Activated T-helper 1 cell treated with anti-CD3 and anti-CD28 coated beads, Interleukin-12 subunit alpha, Interleukin-12 subunit beta, Interleukin-2, Interleukin-4 antibody, amounts not matched to agents 30 ng/mL and 10 ng/mL and 1 ng/mL, durations not matched to agents 14 hours and 24 hours and 36 hours (primary cell): ENCODE results near the gene USP47. TPM values are rescaled to one million over a fixed set of nuclear protein-coding genes. Genes with fewer than 3 reads are reported as not detected.

ENCODE experiments used
- DNase-seq: peaks from one replicate; pipeline ENCODE4 v3.0.0; 2021; ENCODE audit warnings: low spot score
- H3K27ac Mint-ChIP-seq: one replicate; pipeline ENCODE4 v1.8.0; 2021; ENCODE audit warnings: mild to moderate bottlenecking, mixed read lengths
- H3K27me3 Mint-ChIP-seq: one replicate; pipeline ENCODE4 v1.8.0; 2022; ENCODE audit warnings: mild to moderate bottlenecking, moderate library complexity, mixed read lengths; ENCODE audit not compliant: insufficient read depth
- H3K36me3 Mint-ChIP-seq: one replicate; pipeline ENCODE4 v1.8.0; 2021; ENCODE audit warnings: low read depth, mixed read lengths
- H3K4me1 Mint-ChIP-seq: one replicate; pipeline ENCODE4 v1.8.0; 2021; ENCODE audit warnings: low read depth, mixed read lengths
- H3K4me3 Mint-ChIP-seq: one replicate; pipeline ENCODE4 v1.8.0; 2021; ENCODE audit warnings: mild to moderate bottlenecking, moderate library complexity, mixed read lengths
- H3K9me3 Mint-ChIP-seq: one replicate; pipeline ENCODE4 v1.8.0; 2021; ENCODE audit warnings: mixed read lengths
- intact Hi-C: fragments of 100-400 bp; cut with micrococcal nuclease; formaldehyde crosslinking; loops from one replicate; pipeline ENCODE4 v1.15.1; 2024
- total RNA-seq: library from RNA; stranded (reverse); gene quantifications from 2 replicates; pipeline ENCODE4 v1.2.3, GENCODE V29; 2022

Gene USP47
- total RNA-seq, 1 donor from 2014 or later: 52.0 TPM

DNA sequence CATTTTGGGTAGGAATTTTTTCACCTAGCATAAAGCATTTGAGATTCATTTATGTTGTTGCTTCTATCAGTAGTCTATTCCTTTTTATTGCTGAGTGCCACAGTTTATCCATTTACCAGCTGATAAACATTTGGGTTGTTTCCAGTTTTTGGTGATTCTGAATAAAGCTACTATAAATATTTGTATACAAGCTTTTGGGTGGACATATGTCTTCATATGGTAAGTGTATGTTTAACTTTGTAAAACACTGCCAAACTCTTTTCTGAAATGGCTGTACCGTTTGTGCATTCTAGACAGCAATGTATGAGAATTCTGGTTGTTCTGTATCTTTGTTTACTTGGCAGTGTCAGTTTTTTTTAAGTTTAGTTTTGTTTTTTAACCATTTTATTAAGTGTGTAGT is 16.9 kb downstream of the USP47 start:
- Mint-ChIP-seq H3K27ac (no peak overlapping the region), H3K36me3 (no peaks in the 10 kb centered on the region), H3K4me3 (no peak overlapping the region), H3K27me3 (no peaks in the 10 kb centered on the region), H3K4me1 (peaks cover 30% of the 10 kb centered on the region), H3K9me3 (no peaks in the 10 kb centered on the region)
- no peak for DNase-seq
- intact Hi-C loops: no loop called here

DNA sequence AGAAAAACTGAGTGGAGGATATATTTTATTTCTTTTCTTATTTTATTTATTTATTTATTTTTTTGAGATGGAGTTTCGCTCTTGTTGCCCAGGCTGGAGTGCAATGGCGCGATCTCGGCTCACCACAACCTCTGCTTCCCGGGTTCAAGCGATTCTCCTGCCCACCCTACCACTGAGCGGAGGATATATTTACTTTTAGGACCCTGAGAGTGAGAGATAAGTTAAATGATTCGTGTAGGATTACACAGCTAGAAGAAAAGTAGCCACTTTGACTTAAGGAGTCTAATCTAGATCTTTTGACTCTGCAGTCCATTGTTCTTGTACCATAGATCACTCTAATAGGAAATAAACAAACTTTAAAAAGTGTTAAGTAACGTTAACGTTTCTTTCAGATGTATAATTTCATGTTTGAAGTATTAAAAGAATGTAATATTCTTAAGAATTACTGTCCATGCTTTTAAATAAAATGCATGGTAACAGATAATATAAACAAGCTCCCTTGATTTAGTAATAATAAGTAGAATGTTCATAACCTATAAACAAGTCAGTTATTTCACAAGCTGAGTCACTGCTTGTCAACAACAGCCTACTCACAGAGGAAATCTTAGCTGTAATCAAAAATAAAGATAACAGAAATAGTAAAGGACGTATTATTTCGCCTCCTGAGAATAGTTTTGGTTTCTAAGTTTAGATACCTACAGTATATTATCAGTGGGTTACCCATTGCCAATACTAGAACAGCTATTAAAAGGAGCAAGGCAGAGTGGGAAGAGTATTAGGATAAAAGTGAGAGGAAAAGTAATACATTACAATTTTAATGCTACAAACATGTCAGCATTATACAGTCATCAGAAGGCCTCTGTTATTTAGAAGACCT is 18.6 kb downstream of the USP47 start:
- Mint-ChIP-seq H3K4me3 (no peak overlapping the region), H3K27ac (no peak overlapping the region), H3K36me3 (no peaks in the 10 kb centered on the region), H3K4me1 (peaks cover 42% of the 10 kb centered on the region), H3K27me3 (no peaks in the 10 kb centered on the region), H3K9me3 (no peaks in the 10 kb centered on the region)
- no peak for DNase-seq
- intact Hi-C loops: no loop called here

DNA sequence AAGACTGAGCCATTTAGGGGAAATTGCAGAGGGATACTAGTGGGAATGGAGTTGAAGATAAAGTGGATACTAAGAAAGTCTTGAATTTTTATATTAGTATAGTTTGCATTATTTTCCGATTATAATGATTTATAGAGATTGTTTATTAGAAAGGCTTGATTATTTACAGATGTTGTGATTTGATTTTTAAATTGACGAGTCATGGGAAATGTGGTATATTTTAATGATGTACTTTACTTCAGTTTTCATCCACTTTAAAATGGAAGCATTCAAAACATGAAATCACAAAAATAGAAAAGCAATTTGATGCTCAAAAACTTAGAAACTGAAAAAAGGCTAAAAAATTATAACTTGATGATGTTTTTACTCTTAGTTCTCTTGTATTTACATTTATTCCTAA is 21.2 kb downstream of the USP47 start:
- peaks cover 4% of the 10 kb centered on the region for H3K36me3 Mint-ChIP-seq
- no peak overlapping the region for H3K27ac Mint-ChIP-seq
- H3K9me3 Mint-ChIP-seq: no peaks in the 10 kb centered on the region
- DNase-seq: no peak
- peaks cover 38% of the 10 kb centered on the region for H3K4me1 Mint-ChIP-seq
- no peak overlapping the region for H3K4me3 Mint-ChIP-seq
- H3K27me3 Mint-ChIP-seq: no peaks in the 10 kb centered on the region
- intact Hi-C loops: no loop called here

DNA sequence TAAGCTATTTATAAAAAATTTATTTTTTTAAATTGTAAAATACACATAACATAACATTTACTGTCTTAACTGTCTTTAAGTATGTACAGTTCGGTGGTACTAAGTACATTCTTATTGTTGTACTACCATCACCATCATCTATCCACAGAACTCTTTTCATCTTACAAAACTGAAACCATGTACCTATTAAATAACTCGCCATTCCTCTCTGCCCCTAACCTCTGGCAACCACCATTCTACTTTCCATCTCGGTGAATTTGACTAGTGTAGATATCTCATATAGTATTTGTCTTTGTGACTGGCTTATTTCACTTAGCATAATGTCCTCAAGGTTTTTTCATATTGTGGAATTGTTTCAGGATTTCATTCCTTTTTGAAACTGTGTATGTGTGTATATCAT is 22.6 kb downstream of the USP47 start:
- intact Hi-C loops: no loop called here
- no peaks in the 10 kb centered on the region for H3K27me3 Mint-ChIP-seq
- no peak for DNase-seq
- no peaks in the 10 kb centered on the region for H3K9me3 Mint-ChIP-seq
- peaks cover 4% of the 10 kb centered on the region for H3K36me3 Mint-ChIP-seq
- no peak overlapping the region for H3K4me3 Mint-ChIP-seq
- H3K4me1 Mint-ChIP-seq: peaks cover 33% of the 10 kb centered on the region
- no peak overlapping the region for H3K27ac Mint-ChIP-seq

DNA sequence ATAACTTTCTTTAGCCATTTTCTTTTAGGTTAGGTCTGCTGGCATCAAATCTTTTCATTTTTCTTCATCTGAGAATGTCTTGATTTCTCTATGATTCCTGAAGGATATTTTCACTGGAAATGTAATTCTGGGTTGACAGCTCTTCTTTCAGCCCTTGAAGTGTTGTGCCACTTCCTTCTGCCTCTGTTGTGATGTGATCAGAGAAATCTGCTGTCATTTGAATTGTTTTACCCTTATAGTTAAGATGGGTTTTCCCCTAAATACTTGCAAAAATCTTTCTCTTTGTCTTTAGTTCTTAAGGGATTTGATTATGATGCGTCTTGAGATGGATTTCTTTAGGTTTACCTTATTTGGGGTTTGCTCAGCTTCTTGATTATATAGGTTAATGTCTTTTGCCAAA is 23.0 kb downstream of the USP47 start:
- DNase-seq: no peak
- Mint-ChIP-seq H3K4me1 (peaks cover 33% of the 10 kb centered on the region), H3K36me3 (peaks cover 4% of the 10 kb centered on the region), H3K4me3 (no peak overlapping the region), H3K27ac (no peak overlapping the region), H3K27me3 (no peaks in the 10 kb centered on the region), H3K9me3 (no peaks in the 10 kb centered on the region)
- intact Hi-C loops: no loop called here

DNA sequence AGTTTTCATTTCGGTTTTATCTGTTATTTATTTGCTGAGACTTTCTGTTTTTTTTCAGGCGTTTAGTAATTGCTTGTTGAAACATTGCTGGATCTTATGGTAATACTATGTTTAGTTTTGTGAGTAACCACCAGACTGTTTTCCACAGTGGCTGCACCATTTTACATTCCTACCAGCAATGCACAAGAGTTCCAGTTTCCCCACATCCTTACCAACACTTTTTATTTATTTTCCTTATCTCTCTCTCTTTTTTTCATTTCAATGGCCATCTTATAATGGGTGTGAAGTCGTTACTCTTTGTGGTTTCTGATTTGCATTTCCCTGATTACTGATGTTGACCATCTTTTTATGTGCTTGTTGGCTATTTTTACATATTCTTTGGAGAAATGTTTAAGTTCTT is 23.7 kb downstream of the USP47 start:
- H3K9me3 Mint-ChIP-seq: no peaks in the 10 kb centered on the region
- DNase-seq: no peak
- peaks cover 4% of the 10 kb centered on the region for H3K36me3 Mint-ChIP-seq
- H3K27me3 Mint-ChIP-seq: peaks cover 1% of the 10 kb centered on the region
- intact Hi-C loops: no loop called here
- no peak overlapping the region for H3K4me3 Mint-ChIP-seq
- no peak overlapping the region for H3K27ac Mint-ChIP-seq
- peaks cover 37% of the 10 kb centered on the region for H3K4me1 Mint-ChIP-seq

DNA sequence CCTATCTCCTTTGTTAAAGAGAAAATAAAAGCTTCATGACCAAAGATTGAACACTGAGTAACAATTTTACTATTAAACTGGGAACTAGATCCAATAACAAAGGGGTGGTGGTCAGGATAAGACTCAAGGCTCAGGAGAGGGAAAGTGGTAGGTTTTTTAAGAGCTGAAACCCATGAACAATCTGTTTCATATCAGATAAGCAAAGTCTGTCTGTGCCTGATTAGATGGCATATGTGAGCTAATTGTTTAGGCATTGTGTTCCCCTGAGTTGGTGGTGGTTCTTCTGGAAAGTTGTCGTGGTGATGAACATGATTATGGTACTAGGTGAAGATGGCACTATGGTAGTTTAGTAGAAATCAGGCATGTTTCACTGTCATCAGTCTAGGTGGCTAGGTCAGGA is 24.4 kb downstream of the USP47 start:
- intact Hi-C loops: no loop called here
- Mint-ChIP-seq H3K27me3 (peaks cover 2% of the 10 kb centered on the region), H3K4me1 (peaks cover 39% of the 10 kb centered on the region), H3K27ac (no peak overlapping the region), H3K4me3 (no peak overlapping the region), H3K36me3 (peaks cover 4% of the 10 kb centered on the region), H3K9me3 (no peaks in the 10 kb centered on the region)
- DNase-seq: no peak

DNA sequence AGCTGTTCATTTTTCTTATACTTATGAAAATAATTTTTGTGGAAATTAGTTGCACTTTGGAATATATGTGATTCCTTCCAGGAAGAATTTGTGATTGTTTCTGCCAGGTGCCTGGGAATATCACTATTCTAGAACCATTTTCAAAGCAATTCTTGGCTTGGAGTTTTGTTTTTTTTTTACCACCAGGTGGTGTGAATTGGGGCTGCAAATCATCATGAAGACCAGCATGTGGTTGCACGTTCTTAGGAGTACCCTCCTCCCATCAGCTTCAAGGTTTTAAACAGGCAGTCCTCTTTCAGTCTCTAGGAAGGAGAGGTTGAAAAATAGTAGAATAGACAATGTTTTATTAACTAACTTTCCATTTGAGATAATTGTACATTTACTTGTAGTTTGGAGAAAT is 25.9 kb downstream of the USP47 start:
- intact Hi-C loops: no loop called here
- peaks cover 2% of the 10 kb centered on the region for H3K27me3 Mint-ChIP-seq
- H3K4me1 Mint-ChIP-seq: peaks cover 48% of the 10 kb centered on the region
- H3K36me3 Mint-ChIP-seq: peaks cover 4% of the 10 kb centered on the region
- H3K27ac Mint-ChIP-seq: no peak overlapping the region
- H3K4me3 Mint-ChIP-seq: no peak overlapping the region
- no peaks in the 10 kb centered on the region for H3K9me3 Mint-ChIP-seq
- no peak for DNase-seq

DNA sequence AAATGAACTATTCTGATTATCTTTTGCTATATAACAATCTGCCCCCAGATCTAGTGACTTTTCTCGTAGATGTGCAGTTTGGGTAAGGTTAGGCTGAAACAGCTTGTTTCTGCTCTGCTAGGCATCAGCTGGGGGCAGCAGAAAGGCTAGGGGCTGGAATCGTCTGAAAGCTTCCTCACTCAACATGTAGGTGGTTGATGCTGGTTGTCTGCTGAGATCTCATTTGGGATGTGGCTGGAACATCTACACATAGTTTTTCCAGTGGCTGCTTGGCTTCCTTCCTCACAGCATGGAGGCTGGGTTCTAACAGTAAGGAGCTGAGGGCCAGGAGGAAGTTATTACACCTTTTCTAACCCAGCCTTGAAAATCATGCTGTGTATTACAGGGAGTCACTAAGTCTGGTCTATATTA is 30.2 kb downstream of the USP47 start:
- peaks cover 31% of the 10 kb centered on the region for H3K4me1 Mint-ChIP-seq
- DNase-seq: no peak
- H3K36me3 Mint-ChIP-seq: peaks cover 4% of the 10 kb centered on the region
- intact Hi-C loops: no loop called here
- no peak overlapping the region for H3K27ac Mint-ChIP-seq
- no peak overlapping the region for H3K4me3 Mint-ChIP-seq
- no peaks in the 10 kb centered on the region for H3K9me3 Mint-ChIP-seq
- peaks cover 2% of the 10 kb centered on the region for H3K27me3 Mint-ChIP-seq

DNA sequence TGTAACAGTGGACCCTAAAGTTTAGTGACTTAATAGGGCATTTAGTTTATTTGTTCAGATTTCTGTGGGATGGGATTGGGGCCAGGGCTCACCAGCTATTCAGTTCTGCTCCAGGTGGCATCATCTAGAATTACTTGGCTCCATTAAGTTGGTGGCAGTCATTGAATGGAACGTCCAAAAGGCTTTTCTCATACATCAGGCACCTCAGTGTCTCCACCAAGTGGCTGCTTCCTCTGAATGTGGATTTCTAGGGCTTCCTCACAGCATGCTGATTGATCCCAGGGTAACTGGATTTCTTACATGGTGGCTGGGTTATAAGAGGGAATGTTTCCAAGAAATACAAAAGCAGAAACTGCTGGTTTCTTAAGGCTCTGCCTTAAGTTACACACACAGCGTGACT is 34.7 kb downstream of the USP47 start:
- Mint-ChIP-seq H3K27me3 (no peaks in the 10 kb centered on the region), H3K4me1 (peaks cover 15% of the 10 kb centered on the region), H3K36me3 (no peaks in the 10 kb centered on the region), H3K9me3 (no peaks in the 10 kb centered on the region), H3K27ac (no peak overlapping the region), H3K4me3 (no peak overlapping the region)
- DNase-seq: no peak
- intact Hi-C loops: no loop called here

DNA sequence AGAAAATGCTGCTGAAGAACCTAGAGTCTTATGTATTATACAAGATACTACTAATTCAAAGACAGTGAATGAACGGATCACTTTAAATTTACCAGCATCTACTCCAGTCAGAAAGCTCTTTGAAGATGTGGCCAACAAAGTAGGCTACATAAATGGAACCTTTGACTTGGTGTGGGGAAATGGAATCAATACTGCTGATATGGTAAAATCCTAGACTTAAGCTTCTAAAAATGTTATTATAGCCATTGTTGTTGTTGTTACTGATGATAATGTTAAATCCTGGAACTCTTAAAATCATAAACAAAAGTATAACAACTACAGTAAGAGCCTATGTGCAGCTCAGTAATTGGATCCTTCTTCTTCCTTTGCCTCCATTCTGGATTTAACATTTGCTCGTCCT is 38.4 kb downstream of the USP47 start:
- no peaks in the 10 kb centered on the region for H3K27me3 Mint-ChIP-seq
- H3K4me3 Mint-ChIP-seq: no peak overlapping the region
- no peak overlapping the region for H3K27ac Mint-ChIP-seq
- intact Hi-C loops: loop anchor here (2.0 kb wide), 1 partner anchor 35 kb away; no protein-coding TSS in a partner anchor
- H3K36me3 Mint-ChIP-seq: peaks cover 14% of the 10 kb centered on the region
- no peaks in the 10 kb centered on the region for H3K9me3 Mint-ChIP-seq
- H3K4me1 Mint-ChIP-seq: peaks cover 27% of the 10 kb centered on the region
- DNase-seq: no peak

DNA sequence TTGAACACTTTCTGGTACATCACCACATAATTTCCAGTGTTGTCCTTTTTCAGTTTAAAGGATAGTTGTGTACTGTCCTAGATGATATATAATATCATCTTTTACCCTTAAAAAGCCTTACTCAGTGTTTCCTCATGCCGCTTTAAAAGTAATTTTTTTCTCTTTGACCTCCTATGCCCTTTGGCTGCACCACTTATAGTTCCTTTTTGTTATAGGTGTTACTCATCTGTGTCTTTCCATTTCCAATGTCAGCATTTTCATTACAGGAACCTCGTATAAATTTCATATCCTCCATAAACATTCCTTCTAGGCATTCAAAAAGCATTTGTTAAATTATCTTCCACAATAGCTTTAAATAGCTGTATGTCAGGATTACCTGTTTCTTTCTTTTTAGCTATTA is 40.8 kb downstream of the USP47 start:
- Mint-ChIP-seq H3K36me3 (peaks cover 32% of the 10 kb centered on the region), H3K4me1 (peaks cover 25% of the 10 kb centered on the region), H3K27me3 (no peaks in the 10 kb centered on the region), H3K9me3 (no peaks in the 10 kb centered on the region), H3K4me3 (no peak overlapping the region), H3K27ac (no peak overlapping the region)
- no peak for DNase-seq
- intact Hi-C loops: no loop called here

DNA sequence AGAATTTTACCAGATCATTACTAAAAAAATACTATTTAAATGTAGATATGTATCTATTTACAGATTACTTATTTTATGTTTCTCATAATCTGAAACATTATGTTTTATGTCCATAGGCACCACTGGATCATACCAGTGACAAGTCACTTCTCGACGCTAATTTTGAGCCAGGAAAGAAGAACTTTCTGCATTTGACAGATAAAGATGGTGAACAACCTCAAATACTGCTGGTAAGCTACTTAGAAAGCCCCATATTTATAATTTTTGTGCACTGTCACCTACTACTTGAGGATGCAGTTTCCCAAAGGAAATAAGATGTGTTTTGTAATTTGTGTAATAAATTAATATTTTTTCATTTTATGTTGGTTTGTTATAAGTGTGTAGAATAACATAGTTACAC is 42.6 kb downstream of the USP47 start:
- H3K27me3 Mint-ChIP-seq: no peaks in the 10 kb centered on the region
- peaks cover 29% of the 10 kb centered on the region for H3K4me1 Mint-ChIP-seq
- no peaks in the 10 kb centered on the region for H3K9me3 Mint-ChIP-seq
- intact Hi-C loops: no loop called here
- peaks cover 44% of the 10 kb centered on the region for H3K36me3 Mint-ChIP-seq
- H3K27ac Mint-ChIP-seq: no peak overlapping the region
- H3K4me3 Mint-ChIP-seq: no peak overlapping the region
- DNase-seq: no peak
